AG09309 (cell line): ENCODE measurements around the gene CHD9NB.

ENCODE experiments used
- DNase-seq: peaks from one replicate; pipeline ENCODE4 v3.0.0-alpha.2; 2010; ENCODE audit warnings: low read depth
- H3K4me3 ChIP-seq: 2 replicates; pipeline ENCODE4 v1.5.1; 2011; ENCODE audit warnings: mild to moderate bottlenecking, low read depth, low read length, moderate library complexity; ENCODE audit not compliant: control insufficient read depth
- CTCF ChIP-seq: IDR thresholded peaks from 2 replicates; pipeline ENCODE4 v1.5.1; 2011; ENCODE audit warnings: mild to moderate bottlenecking, low read depth, low read length, inconsistent platforms; ENCODE audit not compliant: insufficient read depth, control insufficient read depth; ENCODE audit errors: missing control alignments

The CHD9NB gene

GRCh38 chr16:52991572-52991971, 61.1 kb downstream of the CHD9NB start:
- DNase-seq: no peak
- TF ChIP-seq CTCF: no peak
- no peak overlapping the region for H3K4me3 ChIP-seq
